ENCODE data around the gene F5.
"Not testable (repeated sequence)": the region's sequence is repeated elsewhere in the genome, so short reads cannot be mapped to it uniquely, and the experiment has no call there.

The F5 gene

DNA sequence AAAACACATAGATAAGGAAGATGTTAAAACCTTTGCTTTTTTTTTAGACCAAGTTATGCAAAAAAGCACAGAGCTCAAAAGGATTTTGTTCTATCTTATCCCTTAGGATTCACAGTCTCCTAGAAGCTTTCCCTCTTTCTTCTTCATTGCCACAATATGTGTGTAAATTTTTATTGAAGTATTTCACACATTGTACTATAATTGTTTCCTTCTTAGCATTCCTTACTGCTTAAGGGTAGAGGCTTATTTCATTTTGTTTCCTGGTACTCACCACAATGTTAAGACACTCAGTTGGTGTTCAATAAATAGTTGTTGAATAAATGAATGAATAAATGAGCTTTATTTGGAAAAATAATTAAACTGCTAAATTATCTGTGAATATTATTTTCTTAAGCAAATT is 70.6 kb downstream of the F5 start:
- H3K4me3 ChIP-seq (ENCODE audit: low read depth, low read length) = no peak overlapping the region
- no peak for DNase-seq (ENCODE audit: low read depth)

- H3K4me3 ChIP-seq (ENCODE audit: low read depth, low read length) = no peak overlapping the region
- no peak for DNase-seq (ENCODE audit: low read depth)
These were observed 71.6 kb downstream of the F5 start for GRCh38 chr1:169514566-169515270.

- peak; percentile 83 for DNase-seq (ENCODE audit: low read depth)
These were observed 73.1 kb downstream of the F5 start for GRCh38 chr1:169513208-169513607.

GRCh38 chr1:169511316-169512005 is 74.8 kb downstream of the F5 start:
- DNase-seq (ENCODE audit: low read depth) = peak; percentile 83
- H3K4me3 ChIP-seq (ENCODE audit: low read depth, low read length) = no peak overlapping the region

More at GRCh38 chr1:169513208-169513607, 73.1 kb downstream of the F5 start:
- H3K4me3 ChIP-seq (ENCODE audit: low read depth, low read length) = no peak overlapping the region

DNA sequence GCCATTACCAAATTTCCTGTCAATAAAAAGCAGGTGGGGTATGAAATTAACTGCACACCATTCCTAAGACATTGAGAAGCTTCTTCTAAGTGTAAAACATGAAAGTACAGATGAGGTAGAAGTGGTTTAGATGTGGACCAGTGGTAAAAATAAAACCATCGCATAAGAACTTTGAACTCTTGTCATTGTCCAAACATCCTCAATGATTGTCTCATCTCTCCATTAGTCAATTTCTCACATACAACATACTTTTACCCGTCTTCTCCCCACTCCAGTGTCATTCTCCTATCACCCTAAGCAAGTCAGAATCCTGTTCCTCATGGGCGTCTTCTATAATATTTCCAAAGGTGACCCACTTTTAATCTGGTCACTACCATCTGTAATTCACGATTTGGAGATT is 76.2 kb downstream of the F5 start:
- no peak for DNase-seq (ENCODE audit: low read depth)
- no peak overlapping the region for H3K4me3 ChIP-seq (ENCODE audit: low read depth, low read length)

GRCh38 chr1:169509354-169509753 is 76.9 kb downstream of the F5 start:
- no peak overlapping the region for H3K4me3 ChIP-seq (ENCODE audit: low read depth, low read length)
- DNase-seq (ENCODE audit: low read depth) = no peak

- DNase-seq (ENCODE audit: low read depth) = no peak
- no peak overlapping the region for H3K4me3 ChIP-seq (ENCODE audit: low read depth, low read length)
These were observed 77.6 kb downstream of the F5 start for GRCh38 chr1:169508432-169509338.

GRCh38 chr1:169507413-169507812 is 78.9 kb downstream of the F5 start:
- H3K4me3 ChIP-seq (ENCODE audit: low read depth, low read length) = no peak overlapping the region
- DNase-seq (ENCODE audit: low read depth) = no peak

DNA sequence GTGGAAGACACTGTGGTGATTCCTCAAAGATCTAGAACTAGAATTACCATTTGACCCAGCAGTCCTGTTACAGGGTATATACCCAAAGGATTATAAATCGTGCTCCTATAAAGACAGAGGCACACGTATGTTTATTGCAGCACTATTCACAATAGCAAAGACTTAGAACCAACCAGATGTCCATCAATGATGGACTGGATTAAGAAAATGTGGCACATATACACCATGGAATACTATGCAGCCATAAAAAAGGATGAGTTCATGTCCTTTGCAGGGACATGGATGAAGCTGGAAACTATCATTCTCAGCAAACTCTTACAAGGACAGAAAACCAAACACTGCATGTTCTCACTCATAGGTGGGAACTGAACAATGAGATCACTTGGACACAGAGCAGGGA is 82.7 kb downstream of the F5 start:
- not testable (repeated sequence) for DNase-seq (ENCODE audit: low read depth)

DNA sequence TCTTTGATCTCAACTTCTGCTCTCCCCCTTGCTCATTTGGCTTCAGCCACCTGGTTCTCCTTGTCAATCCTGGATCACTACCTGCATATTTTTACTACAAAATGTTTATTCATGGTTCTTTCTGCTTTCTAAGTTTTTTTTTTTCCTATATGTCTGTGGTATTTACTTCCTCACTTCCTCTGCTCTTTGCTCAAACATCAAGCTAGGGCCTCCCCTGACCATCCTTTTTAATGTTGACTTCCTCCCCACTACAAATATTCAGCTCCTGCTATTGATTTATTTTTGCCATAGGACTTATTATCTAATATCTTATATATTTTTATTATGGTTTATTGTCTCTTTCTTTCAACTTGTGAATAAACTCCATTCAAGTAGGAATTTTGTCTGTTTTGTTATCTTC is 86.5 kb downstream of the F5 start:
- DNase-seq (ENCODE audit: low read depth) = no peak

More for the DNA sequence above, 82.7 kb downstream of the F5 start:
- not testable (repeated sequence) for H3K4me3 ChIP-seq (ENCODE audit: low read depth, low read length)

GRCh38 chr1:169497317-169497716 is 89.0 kb downstream of the F5 start:
- H3K4me3 ChIP-seq (ENCODE audit: low read depth, low read length) = no peak overlapping the region
- no peak for DNase-seq (ENCODE audit: low read depth)

More for the DNA sequence above, 86.5 kb downstream of the F5 start:
- H3K4me3 ChIP-seq (ENCODE audit: low read depth, low read length) = no peak overlapping the region

DNA sequence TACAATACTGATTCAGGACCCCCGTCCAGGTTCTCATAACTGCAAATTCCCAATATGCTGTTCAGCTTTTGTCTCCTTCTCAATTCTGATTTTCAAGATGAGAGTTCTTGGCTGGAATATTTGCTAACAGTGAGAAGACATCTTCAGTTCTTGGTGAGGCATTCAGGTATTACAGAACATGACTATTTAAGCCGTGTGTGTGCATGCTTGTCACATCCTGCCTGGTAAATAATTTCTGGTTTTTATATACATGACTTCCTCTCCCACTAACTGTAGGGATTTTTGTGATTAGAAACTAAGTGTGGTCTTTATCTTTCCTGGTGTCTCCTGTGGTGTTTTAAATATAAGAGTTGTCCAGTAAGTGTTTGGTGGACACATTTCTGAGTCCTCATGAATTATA is 90.4 kb downstream of the F5 start:
- no peak for DNase-seq (ENCODE audit: low read depth)
- H3K4me3 ChIP-seq (ENCODE audit: low read depth, low read length) = no peak overlapping the region

GRCh38 chr1:169495046-169495775 is 91.1 kb downstream of the F5 start:
- H3K4me3 ChIP-seq (ENCODE audit: low read depth, low read length) = no peak overlapping the region
- DNase-seq (ENCODE audit: low read depth) = no peak

DNA sequence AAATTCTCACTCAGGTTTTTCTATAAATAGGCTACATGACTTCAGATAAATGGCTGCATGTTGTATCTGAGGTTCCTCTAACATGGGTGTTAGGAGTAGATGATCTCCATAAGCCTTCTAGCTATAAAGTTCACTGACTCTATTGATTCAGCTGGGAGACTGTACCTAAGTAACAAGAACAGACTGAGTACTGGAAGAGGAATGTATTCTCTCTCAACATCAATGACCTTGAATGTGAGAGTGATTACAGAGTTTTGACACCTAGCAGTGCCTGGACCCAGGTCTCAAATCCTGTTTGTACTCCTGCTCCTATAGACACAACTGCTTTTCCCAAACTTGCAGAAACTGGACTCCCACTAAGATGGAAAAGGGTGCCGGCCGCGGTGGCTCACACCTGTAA is 91.9 kb downstream of the F5 start:
- no peak for DNase-seq (ENCODE audit: low read depth)
- no peak overlapping the region for H3K4me3 ChIP-seq (ENCODE audit: low read depth, low read length)

- DNase-seq (ENCODE audit: low read depth) = no peak
- H3K4me3 ChIP-seq (ENCODE audit: low read depth, low read length) = no peak overlapping the region
These were observed 93.0 kb downstream of the F5 start for GRCh38 chr1:169493251-169493650.

- DNase-seq (ENCODE audit: low read depth) = no peak
- no peak overlapping the region for H3K4me3 ChIP-seq (ENCODE audit: low read depth, low read length)
These were observed 94.4 kb downstream of the F5 start for GRCh38 chr1:169491845-169492281.

DNA sequence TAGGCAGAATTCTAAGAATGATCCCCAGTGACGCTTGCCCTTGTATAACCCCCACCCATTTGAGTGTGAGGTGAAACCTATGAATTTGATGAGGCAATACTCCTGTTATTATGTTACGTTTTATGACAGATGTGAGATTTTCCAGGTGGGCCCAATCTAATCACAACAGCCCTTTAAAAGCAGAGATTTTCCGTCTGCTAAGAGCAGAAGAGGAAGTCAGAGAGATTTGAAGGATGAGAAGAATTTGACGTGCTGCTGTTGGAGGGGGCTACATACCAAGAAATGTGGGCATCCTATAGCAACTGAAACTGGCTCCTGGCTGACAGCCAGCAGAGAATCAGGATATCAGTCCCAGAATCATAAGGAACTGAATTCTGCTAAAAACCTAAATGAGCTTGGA is 98.1 kb downstream of the F5 start:
- no peak overlapping the region for H3K4me3 ChIP-seq (ENCODE audit: low read depth, low read length)
- no peak for DNase-seq (ENCODE audit: low read depth)

- no peak for DNase-seq (ENCODE audit: low read depth)
- no peak overlapping the region for H3K4me3 ChIP-seq (ENCODE audit: low read depth, low read length)
These were observed 98.7 kb downstream of the F5 start for GRCh38 chr1:169487561-169487960.

DNA sequence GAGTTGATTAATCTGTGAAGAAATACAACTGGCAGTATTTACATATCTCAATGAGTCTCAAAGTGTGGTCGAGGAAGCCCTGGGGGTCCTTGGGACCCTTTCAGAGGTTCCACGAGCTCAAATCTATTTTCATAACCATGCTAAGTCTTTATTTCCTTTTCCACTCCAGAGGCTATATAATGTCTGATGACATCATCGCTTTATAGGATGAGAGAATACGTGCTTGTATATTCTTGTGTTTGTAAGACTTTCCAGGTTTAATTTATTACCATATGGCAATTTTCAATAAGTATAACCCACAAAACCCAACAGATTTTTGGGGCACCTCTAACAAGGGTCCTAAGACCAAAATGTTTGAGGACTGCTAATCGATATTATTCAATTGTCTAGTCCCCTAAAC is 99.1 kb downstream of the F5 start:
- peak overlapping the region; percentile 77 for H3K4me3 ChIP-seq (ENCODE audit: low read depth, low read length)
- DNase-seq (ENCODE audit: low read depth) = no peak

All from skeletal muscle cell (primary cell).